Left colon (tissue), 2 donors: ENCODE data around the gene CPSF3. TPM values are rescaled to one million over a fixed set of nuclear protein-coding genes. Genes with fewer than 3 reads are reported as not detected.
A peak's percentile ranks its signal among the peaks of the same experiment; 100 is the strongest.

Experiments used
- ATAC-seq: fragments of 200-7000 bp; cut with Tn5 transposase; one replicate; pipeline ENCODE4 v1.9.1; 2020; ENCODE audit warnings: mild to moderate bottlenecking, moderate library complexity
- DNase-seq, 2 donors: peaks; one replicate each; pipeline ENCODE4 v3.0.0-alpha.2; 2020
- intact Hi-C, 2 donors: fragments of 100-400 bp; cut with DNase I in 1 of 2; cut with micrococcal nuclease in 1 of 2; formaldehyde crosslinking; loops; one replicate each; pipeline versions ENCODE4 v1.11.2 to v1.14.0; 2022; cut with DNase I, micrococcal nuclease
- total RNA-seq, 2 donors: library from RNA; stranded (reverse); fragmentation: NEBNext Ultra II Directional; extraction: Animal tissue kit (Norgen Biotek cat#: 25700); gene quantifications; one replicate each; pipeline ENCODE4 v1.2.1, GENCODE V29; 2021
- donor health status: DM: no; HTN: no; CAD: no.
- donor health status: DM: yes; HTN: yes; CAD: no.

The CPSF3 gene
- total RNA-seq, 2 donors from 2014 or later = 17.7 to 20.0 TPM

- no peak for ATAC-seq
- intact Hi-C loops = no loop called here
- DNase-seq = no peak
Measured at GRCh38 chr2:9443526-9443925, 20.1 kb downstream of the CPSF3 start.

GRCh38 chr2:9445089-9445488, 21.6 kb downstream of the CPSF3 start:
- ATAC-seq = no peak
- intact Hi-C loops = no loop called here
- DNase-seq = no peak

- ATAC-seq (no peak), DNase-seq (no peak)
- intact Hi-C loops = no loop called here
Measured at GRCh38 chr2:9451231-9451630, 27.8 kb downstream of the CPSF3 start.

GRCh38 chr2:9460441-9461017, 37.1 kb downstream of the CPSF3 start:
- ATAC-seq = no peak
- DNase-seq = no peak
- intact Hi-C loops = no loop called here

GRCh38 chr2:9461079-9461478, 37.6 kb downstream of the CPSF3 start:
- intact Hi-C loops = no loop called here
- ATAC-seq = no peak
- DNase-seq = no peak

GRCh38 chr2:9462313-9462712, 38.9 kb downstream of the CPSF3 start:
- ATAC-seq = no peak
- DNase-seq = no peak
- intact Hi-C loops = no loop called here

GRCh38 chr2:9462886-9463697, 39.6 kb downstream of the CPSF3 start:
- DNase-seq = no peak
- ATAC-seq = no peak
- intact Hi-C loops = no loop called here

GRCh38 chr2:9463698-9464034, 40.2 kb downstream of the CPSF3 start:
- DNase-seq (no peak), ATAC-seq (no peak)
- intact Hi-C loops = no loop called here

GRCh38 chr2:9465170-9465569, 41.7 kb downstream of the CPSF3 start:
- DNase-seq (no peak), ATAC-seq (no peak)
- intact Hi-C loops = no loop called here

- intact Hi-C loops = no loop called here
- ATAC-seq (no peak), DNase-seq (no peak)
Measured at GRCh38 chr2:9466147-9466683, 42.8 kb downstream of the CPSF3 start.

- intact Hi-C loops = no loop called here
- DNase-seq (no peak), ATAC-seq (no peak)
Measured at GRCh38 chr2:9467687-9468086, 44.2 kb downstream of the CPSF3 start.

- no peak for ATAC-seq
- no peak for DNase-seq
- intact Hi-C loops = no loop called here
Measured at GRCh38 chr2:9471206-9471605, 47.8 kb downstream of the CPSF3 start.

GRCh38 chr2:9472511-9472910, 49.1 kb downstream of the CPSF3 start:
- intact Hi-C loops = no loop called here
- DNase-seq = no peak
- ATAC-seq = no peak

GRCh38 chr2:9473308-9473984, 50.0 kb downstream of the CPSF3 start:
- ATAC-seq (peak; percentile 45), DNase-seq (peak; percentile 52 to 60)
- intact Hi-C loops = no loop called here

- DNase-seq = peak; percentile 61 to 71
- intact Hi-C loops = no loop called here
- peak; percentile 39 for ATAC-seq
Measured at GRCh38 chr2:9473985-9474360, 50.5 kb downstream of the CPSF3 start.

GRCh38 chr2:9474361-9475057, 51.1 kb downstream of the CPSF3 start, which contains the start of gene IAH1:
Gene IAH1 (plus strand): TSS chr2:9474551. CDS start chr2:9474567, 16 bp downstream.
- intact Hi-C loops = no loop called here
- peak; percentile 82 for ATAC-seq
- peak; percentile 49 to 79 for DNase-seq

- intact Hi-C loops = no loop called here
- DNase-seq = no peak
- ATAC-seq = no peak
Measured at GRCh38 chr2:9477914-9478313, 54.5 kb downstream of the CPSF3 start.

GRCh38 chr2:9478526-9478925, 55.1 kb downstream of the CPSF3 start:
- no peak for DNase-seq
- ATAC-seq = no peak
- intact Hi-C loops = no loop called here

- intact Hi-C loops = no loop called here
- no peak for ATAC-seq
- no peak for DNase-seq
Measured at GRCh38 chr2:9480157-9480556, 56.7 kb downstream of the CPSF3 start.
